Liver (tissue), 9 donors: Measurements from ENCODE around the gene FCF1. TPM values are rescaled to one million over a fixed set of nuclear protein-coding genes. Genes with fewer than 3 reads are reported as not detected.

Experiments used
- DNase-seq: peaks from one replicate; pipeline ENCODE4 v3.0.0-alpha.2; 2017; ENCODE audit warnings: low spot score
- H3K27ac ChIP-seq, 2 donors: one replicate each; pipeline ENCODE4 v1.7.0; 2013; ENCODE audit warnings: inconsistent platforms in 2 of 2, low read length in 2 of 2, control low read depth in 1 of 2, low read depth in 1 of 2, mild to moderate bottlenecking in 1 of 2
- H3K27me3 ChIP-seq, 4 donors: one replicate each; pipeline versions ENCODE4 v1.6.1 to v1.7.0; 2013; ENCODE audit warnings: low read length in 3 of 4, inconsistent platforms in 1 of 4, mild to moderate bottlenecking in 1 of 4, moderate library complexity in 1 of 4; ENCODE audit not compliant: control insufficient read depth in 4 of 4, insufficient read depth in 4 of 4
- H3K36me3 ChIP-seq, 4 donors: one replicate each; pipeline versions ENCODE4 v1.6.1 to v1.7.0; 2013; ENCODE audit warnings: low read length in 3 of 4, mild to moderate bottlenecking in 3 of 4, low read depth in 1 of 4, moderate library complexity in 1 of 4; ENCODE audit not compliant: control insufficient read depth in 4 of 4, insufficient read depth in 3 of 4
- H3K4me1 ChIP-seq, 4 donors: one replicate each; pipeline versions ENCODE4 v1.6.1 to v1.7.0; 2013; ENCODE audit warnings: low read length in 3 of 4, mild to moderate bottlenecking in 3 of 4, moderate library complexity in 1 of 4; ENCODE audit not compliant: control insufficient read depth in 4 of 4, insufficient read depth in 4 of 4
- H3K4me3 ChIP-seq, 3 donors: one replicate each; pipeline versions ENCODE4 v1.6.1 to v1.7.0; 2013; ENCODE audit warnings: low read length in 3 of 3, control low read depth in 1 of 3, low read depth in 1 of 3, mild to moderate bottlenecking in 1 of 3
- H3K9ac ChIP-seq, 2 donors: one replicate each; pipeline ENCODE4 v1.7.0; 2013; ENCODE audit warnings: low read length in 2 of 2, mild to moderate bottlenecking in 2 of 2, moderate library complexity in 2 of 2, control low read depth in 1 of 2, low read depth in 1 of 2
- H3K9me3 ChIP-seq, 4 donors: one replicate each; pipeline versions ENCODE4 v1.6.1 to v1.7.0; 2013; ENCODE audit warnings: low read length in 3 of 4; ENCODE audit not compliant: control insufficient read depth in 4 of 4
- ATF3 ChIP-seq: IDR thresholded peaks from 2 replicates; pipeline ENCODE4 v1.6.1; 2016; ENCODE audit warnings: antibody characterized with exemption
- CTCF ChIP-seq: fragments of 150-350 bp; IDR thresholded peaks from 2 replicates; pipeline ENCODE4 v1.5.1; 2017; ENCODE audit warnings: improper control_type of control experiment, low read depth, low read length; ENCODE audit not compliant: missing input control
- EGR1 ChIP-seq, 2 donors: IDR thresholded peaks; 2 replicates each; pipeline ENCODE4 v1.6.1; 2016 to 2018; ENCODE audit warnings: antibody characterized with exemption in 2 of 2, low read depth in 2 of 2
- FOXA1 ChIP-seq: IDR thresholded peaks from 2 replicates; pipeline ENCODE4 v1.6.1; 2016; ENCODE audit warnings: antibody characterized with exemption
- FOXA2 ChIP-seq: IDR thresholded peaks from 2 replicates; pipeline ENCODE4 v1.6.1; 2016; ENCODE audit warnings: antibody characterized with exemption
- GABPA ChIP-seq, 2 donors: IDR thresholded peaks in 1 of 2; conservative IDR thresholded peaks in 1 of 2; 2 replicates each; pipeline ENCODE4 v1.6.1; 2016; ENCODE audit warnings: antibody characterized with exemption in 2 of 2, mild to moderate bottlenecking in 1 of 2, moderate library complexity in 1 of 2
- HNF4A ChIP-seq, 2 donors: conservative IDR thresholded peaks; 2 replicates each; pipeline ENCODE4 v1.6.1; 2016; ENCODE audit warnings: antibody characterized with exemption in 2 of 2, mild to moderate bottlenecking in 2 of 2
- HNF4G ChIP-seq: IDR thresholded peaks from 2 replicates; pipeline ENCODE4 v1.6.1; 2016; ENCODE audit warnings: antibody characterized with exemption
- JUND ChIP-seq, 2 donors: IDR thresholded peaks; 2 replicates each; pipeline ENCODE4 v1.6.1; 2016; ENCODE audit warnings: antibody characterized with exemption in 2 of 2
- MAX ChIP-seq: IDR thresholded peaks from 2 replicates; pipeline ENCODE4 v1.6.1; 2016; ENCODE audit warnings: antibody characterized with exemption
- NR2F2 ChIP-seq: IDR thresholded peaks from 2 replicates; pipeline ENCODE4 v1.6.1; 2016; ENCODE audit warnings: antibody characterized with exemption
- RAD21 ChIP-seq, 2 donors: IDR thresholded peaks; 2 replicates each; pipeline ENCODE4 v1.6.1; 2016; ENCODE audit warnings: antibody characterized with exemption in 2 of 2, mild to moderate bottlenecking in 2 of 2
- REST ChIP-seq: IDR thresholded peaks from 2 replicates; pipeline ENCODE4 v1.6.1; 2016; ENCODE audit warnings: antibody characterized with exemption, mild to moderate bottlenecking
- RXRA ChIP-seq, 2 donors: IDR thresholded peaks; 2 replicates each; pipeline ENCODE4 v1.6.1; 2017 to 2018; ENCODE audit warnings: antibody characterized with exemption in 2 of 2, mild to moderate bottlenecking in 1 of 2
- TAF1 ChIP-seq: conservative IDR thresholded peaks from 2 replicates; pipeline ENCODE4 v1.6.1; 2016; ENCODE audit warnings: antibody characterized with exemption, mild to moderate bottlenecking
- YY1 ChIP-seq: IDR thresholded peaks from 2 replicates; pipeline ENCODE4 v1.6.1; 2016; ENCODE audit warnings: antibody characterized with exemption, mild to moderate bottlenecking
- ZBTB33 ChIP-seq: IDR thresholded peaks from 2 replicates; pipeline ENCODE4 v1.6.1; 2016; ENCODE audit warnings: antibody characterized with exemption
- WGBS: extraction: QIAGEN DNeasy Blood & Tissue Kit; methylation state at CpG from one replicate; pipeline ENCODE4 v1.1.7; 2013; 5-methylcytosine and 5-hydroxymethylcytosine counted together
- polyA plus RNA-seq, 2 donors: library from polyadenylated mRNA; stranded (reverse) in 1 of 2; unstranded in 1 of 2; fragments of 200-250 nt in 1 of 2; fragments of >200 nt in 1 of 2; fragmentation: Nextera tagmentation in 1 of 2; extraction: Ambion mirVana in 1 of 2; gene quantifications; one replicate each; pipeline versions ENCODE4 v1.2.1 to v1.2.3, GENCODE V29; 2013 to 2015
- total RNA-seq, 2 donors: library from RNA; depleted of rRNA; stranded (reverse); fragments of >200 nt; gene quantifications; one replicate each; pipeline ENCODE4 v1.2.3, GENCODE V29; 2014
- donor health status: healthy.
- donor health status: healthy.
- donor health status: healthy.
- donor health status: healthy.
- donor health status: healthy.

The FCF1 gene
- total and polyA plus RNA-seq, 4 donors: 3.7 to 15.3 (median 13.6) TPM

GRCh38 chr14:74663884-74664283, 49.1 kb upstream of the FCF1 start:
- Histone ChIP-seq H3K9ac (no peak overlapping the region), H3K4me1 (peaks cover 0 to under 1% (median 0%) of the 10 kb centered on the region in 4 donors), H3K36me3 (peaks cover 16 to 61% (median 37%) of the 10 kb centered on the region in 4 donors), H3K27ac (no peak overlapping the region), H3K27me3 (no peaks in the 10 kb centered on the region), H3K4me3 (no peak overlapping the region), H3K9me3 (no peaks in the 10 kb centered on the region)
- 96% methylated on average over 7 of the region's 7 CpGs for WGBS
- no peak for DNase-seq
- no peak for TF ChIP-seq HNF4A (conservative IDR thresholded peaks at IDR 0.05)
- no peak for TF ChIP-seq FOXA1
- TF ChIP-seq FOXA2: no peak
- TF ChIP-seq RAD21 (IDR thresholded peaks at IDR 0.05): no peak
- TF ChIP-seq MAX: no peak
- no peak for TF ChIP-seq GABPA (IDR thresholded peaks at IDR 0.05 in 1 of 2, conservative IDR thresholded peaks at IDR 0.05 in 1 of 2)
- TF ChIP-seq YY1: no peak
- TF ChIP-seq RXRA (IDR thresholded peaks at IDR 0.05): no peak

- WGBS: 97% methylated on average over 2 of the region's 2 CpGs
- no peak overlapping the region for H3K27ac ChIP-seq
- H3K9ac ChIP-seq: no peak overlapping the region
- DNase-seq: no peak
- H3K4me3 ChIP-seq: no peak overlapping the region
- H3K36me3 ChIP-seq: peaks cover 17 to 69% (median 44%) of the 10 kb centered on the region in 4 donors
- no peaks in the 10 kb centered on the region for H3K9me3 ChIP-seq
- no peaks in the 10 kb centered on the region for H3K4me1 ChIP-seq
- H3K27me3 ChIP-seq: no peaks in the 10 kb centered on the region
- TF ChIP-seq ZBTB33 (no peak), TAF1 (no peak), RAD21 (IDR thresholded peaks at IDR 0.05) (no peak), REST (no peak), ATF3 (no peak), HNF4A (conservative IDR thresholded peaks at IDR 0.05) (no peak), CTCF (no peak), EGR1 (IDR thresholded peaks at IDR 0.05; ENCODE audit: low read depth in 2 of 2) (no peak), FOXA1 (no peak), HNF4G (no peak), YY1 (no peak), JUND (IDR thresholded peaks at IDR 0.05) (no peak), RXRA (IDR thresholded peaks at IDR 0.05) (no peak), MAX (no peak), FOXA2 (no peak), GABPA (IDR thresholded peaks at IDR 0.05 in 1 of 2, conservative IDR thresholded peaks at IDR 0.05 in 1 of 2) (no peak), NR2F2 (no peak)
Measured at GRCh38 chr14:74664717-74665116, 48.2 kb upstream of the FCF1 start.
